ENCODE measurements around the gene TRIM42.

Gene TRIM42

GRCh38 chr3:140677764-140678163 lies at the start of gene TRIM42:
Gene TRIM42 (plus strand): TSS chr3:140678064. CDS start chr3:140678230, 166 bp downstream.
- no peak for DNase-seq (ENCODE audit: low read depth)

GRCh38 chr3:140628606-140629005 lies 49.3 kb upstream of the TRIM42 start:
- DNase-seq (ENCODE audit: low read depth): no peak

- no peak for DNase-seq (ENCODE audit: low read depth)
These were observed 48.3 kb upstream of the TRIM42 start for GRCh38 chr3:140629357-140630137.

GRCh38 chr3:140630366-140630765 lies 47.5 kb upstream of the TRIM42 start:
- no peak for DNase-seq (ENCODE audit: low read depth)

GRCh38 chr3:140630866-140631265 lies 47.0 kb upstream of the TRIM42 start:
- DNase-seq (ENCODE audit: low read depth): no peak

GRCh38 chr3:140635276-140635675 lies 42.6 kb upstream of the TRIM42 start:
- DNase-seq (ENCODE audit: low read depth): no peak

- no peak for DNase-seq (ENCODE audit: low read depth)
These were observed 41.3 kb upstream of the TRIM42 start for GRCh38 chr3:140636406-140637138.

GRCh38 chr3:140651287-140651686 lies 26.6 kb upstream of the TRIM42 start:
- no peak for DNase-seq (ENCODE audit: low read depth)

GRCh38 chr3:140655678-140656077 lies 22.2 kb upstream of the TRIM42 start:
- DNase-seq (ENCODE audit: low read depth): no peak

- no peak for DNase-seq (ENCODE audit: low read depth)
These were observed 13.8 kb upstream of the TRIM42 start for GRCh38 chr3:140664111-140664510.

- DNase-seq (ENCODE audit: low read depth): no peak
These were observed 4.7 kb downstream of the TRIM42 start for GRCh38 chr3:140682586-140682985.

- DNase-seq (ENCODE audit: low read depth): no peak
These were observed 8.3 kb downstream of the TRIM42 start for GRCh38 chr3:140686128-140686527.

GRCh38 chr3:140686948-140687347 lies 9.1 kb downstream of the TRIM42 start:
- DNase-seq (ENCODE audit: low read depth): no peak

GRCh38 chr3:140695361-140696061 lies 17.6 kb downstream of the TRIM42 start:
- DNase-seq (ENCODE audit: low read depth): no peak

GRCh38 chr3:140699516-140700231 lies 21.8 kb downstream of the TRIM42 start:
- no peak for DNase-seq (ENCODE audit: low read depth)

- no peak for DNase-seq (ENCODE audit: low read depth)
These were observed 24.4 kb downstream of the TRIM42 start for GRCh38 chr3:140702281-140702680.

GRCh38 chr3:140703496-140703895 lies 25.6 kb downstream of the TRIM42 start:
- DNase-seq (ENCODE audit: low read depth): no peak

GRCh38 chr3:140704733-140705132 lies 26.9 kb downstream of the TRIM42 start:
- DNase-seq (ENCODE audit: low read depth): no peak

GRCh38 chr3:140705954-140706353 lies 28.1 kb downstream of the TRIM42 start:
- no peak for DNase-seq (ENCODE audit: low read depth)

GRCh38 chr3:140706360-140706759 lies 28.5 kb downstream of the TRIM42 start:
- DNase-seq (ENCODE audit: low read depth): no peak

GRCh38 chr3:140708815-140709214 lies 31.0 kb downstream of the TRIM42 start:
- no peak for DNase-seq (ENCODE audit: low read depth)

- DNase-seq (ENCODE audit: low read depth): no peak
These were observed 31.9 kb downstream of the TRIM42 start for GRCh38 chr3:140709751-140710150.

Measured in stimulated activated CD8-positive, alpha-beta memory T cell treated with anti-CD3 and anti-CD28 coated beads, Interleukin-4, amount 100 ng/mL, for 24 hours (primary cell).